Loucy (cell line): ENCODE results near the gene TEAD4.

ENCODE experiments used
- H2AFZ ChIP-seq: fragments of 200-600 bp; sonication (generic); 2 replicates; pipeline ENCODE4 v1.6.0; 2016; ENCODE audit warnings: antibody characterized with exemption, mild to moderate bottlenecking, low read length, moderate library complexity
- H3F3A ChIP-seq: fragments of 200-600 bp; 2 replicates; pipeline ENCODE4 v1.6.0; 2016; ENCODE audit warnings: antibody characterized with exemption, low read depth, mild to moderate bottlenecking
- H3K27me3 ChIP-seq: fragments of 200-600 bp; sonication (generic); 2 replicates; pipeline ENCODE4 v1.6.1; 2014; ENCODE audit warnings: low read length, mild to moderate bottlenecking; ENCODE audit not compliant: insufficient read depth, poor library complexity, severe bottlenecking
- H3K36me3 ChIP-seq: fragments of 200-600 bp; sonication (generic); 2 replicates; pipeline ENCODE4 v1.6.1; 2016; ENCODE audit warnings: low read length; ENCODE audit not compliant: insufficient read depth
- H3K4me1 ChIP-seq: fragments of 200-600 bp; sonication (generic); 2 replicates; pipeline ENCODE4 v1.5.1; 2014; ENCODE audit warnings: low read length, mild to moderate bottlenecking; ENCODE audit not compliant: insufficient read depth, poor library complexity, severe bottlenecking
- H3K4me2 ChIP-seq: fragments of 200-600 bp; sonication (generic); 2 replicates; pipeline ENCODE4 v1.6.0; 2014; ENCODE audit warnings: antibody characterized with exemption, low read length, low read depth, mild to moderate bottlenecking; ENCODE audit not compliant: poor library complexity, severe bottlenecking
- H3K4me3 ChIP-seq: fragments of 200-600 bp; sonication (generic); 2 replicates; pipeline ENCODE4 v1.5.1; 2014; ENCODE audit warnings: low read length, mild to moderate bottlenecking, mixed read lengths; ENCODE audit not compliant: poor library complexity, severe bottlenecking
- H3K79me2 ChIP-seq: fragments of 200-600 bp; sonication (generic); 2 replicates; pipeline ENCODE4 v1.6.1; 2014; ENCODE audit warnings: low read length; ENCODE audit not compliant: insufficient read depth
- H3K9ac ChIP-seq: fragments of 200-600 bp; sonication (generic); 2 replicates; pipeline ENCODE4 v1.6.0; 2014; ENCODE audit warnings: mild to moderate bottlenecking, low read depth, low read length, moderate library complexity; ENCODE audit not compliant: poor library complexity, severe bottlenecking
- H3K9me2 ChIP-seq: fragments of 200-600 bp; sonication (generic); replicated peaks from 2 replicates; pipeline ENCODE4 v1.6.1; 2016; ENCODE audit warnings: low read depth, low read length, mixed read lengths
- H3K9me3 ChIP-seq: fragments of 200-600 bp; sonication (generic); 2 replicates; pipeline ENCODE4 v1.6.1; 2014; ENCODE audit warnings: mild to moderate bottlenecking, antibody characterized with exemption, low read length, low read depth; ENCODE audit not compliant: insufficient read depth
- H4K20me1 ChIP-seq: fragments of 200-600 bp; sonication (generic); 2 replicates; pipeline ENCODE4 v1.6.0; 2014; ENCODE audit warnings: antibody characterized with exemption, low read length, mild to moderate bottlenecking; ENCODE audit not compliant: insufficient read depth, poor library complexity, severe bottlenecking
- EZH2phosphoT487 ChIP-seq: fragments of 200-600 bp; IDR thresholded peaks from 2 replicates; pipeline ENCODE4 v1.6.1; 2018; ENCODE audit warnings: antibody characterized with exemption, mild to moderate bottlenecking, moderate library complexity, borderline replicate concordance
- TF ChIP-seq, protein P1 (sequence below): fragments of 200-600 bp; sonication (generic); conservative IDR thresholded peaks from 2 replicates; pipeline ENCODE4 v1.5.1; 2014; ENCODE audit warnings: mild to moderate bottlenecking, antibody characterized with exemption, low read length

The TEAD4 gene

DNA sequence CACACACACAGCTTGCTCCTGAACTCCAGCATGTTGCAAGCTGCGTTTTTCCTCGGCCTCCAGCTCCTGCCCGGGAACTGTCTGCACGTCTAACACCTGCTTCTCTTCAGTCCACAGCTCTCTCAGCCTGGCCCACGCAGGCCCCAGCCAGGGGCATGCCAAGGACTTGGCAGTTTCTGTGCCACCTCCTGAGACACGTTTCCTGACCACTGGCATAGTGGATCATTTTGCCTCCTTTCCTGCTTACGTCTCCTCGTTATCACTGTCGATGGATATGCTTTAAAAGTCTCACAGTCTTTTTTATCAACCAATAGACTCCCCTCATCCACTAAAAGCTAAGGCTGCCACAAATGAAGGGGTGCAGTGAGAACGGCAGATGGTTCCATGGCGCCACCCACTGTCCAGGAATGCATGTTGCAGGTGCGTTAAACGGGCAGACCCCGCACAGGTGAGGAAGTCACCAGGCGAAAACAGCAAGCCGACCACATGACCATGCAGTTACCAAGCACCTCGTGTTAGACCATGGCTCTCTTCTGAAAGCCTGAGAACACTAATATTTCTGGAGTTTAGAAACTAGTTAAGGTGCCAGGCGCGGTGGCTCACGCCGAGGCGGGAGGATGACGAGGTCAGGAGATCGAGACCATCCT, 14.7 kb upstream of the TEAD4 start:
- Histone ChIP-seq H3K9ac (no peak overlapping the region), H3F3A (no peaks in the 10 kb centered on the region), H3K36me3 (peaks cover 5% of the 10 kb centered on the region; the same call in 1 of the 2 replicates), H3K4me2 (no peak overlapping the region), H3K9me3 (no peaks in the 10 kb centered on the region), H3K4me3 (no peak overlapping the region), H4K20me1 (no peaks in the 10 kb centered on the region), H3K27me3 (no peaks in the 10 kb centered on the region), H3K4me1 (no peaks in the 10 kb centered on the region), H3K9me2 (no peaks in the 10 kb centered on the region), H3K79me2 (no peaks in the 10 kb centered on the region), H2AFZ (no peak overlapping the region)
- TF ChIP-seq, protein P1, sequence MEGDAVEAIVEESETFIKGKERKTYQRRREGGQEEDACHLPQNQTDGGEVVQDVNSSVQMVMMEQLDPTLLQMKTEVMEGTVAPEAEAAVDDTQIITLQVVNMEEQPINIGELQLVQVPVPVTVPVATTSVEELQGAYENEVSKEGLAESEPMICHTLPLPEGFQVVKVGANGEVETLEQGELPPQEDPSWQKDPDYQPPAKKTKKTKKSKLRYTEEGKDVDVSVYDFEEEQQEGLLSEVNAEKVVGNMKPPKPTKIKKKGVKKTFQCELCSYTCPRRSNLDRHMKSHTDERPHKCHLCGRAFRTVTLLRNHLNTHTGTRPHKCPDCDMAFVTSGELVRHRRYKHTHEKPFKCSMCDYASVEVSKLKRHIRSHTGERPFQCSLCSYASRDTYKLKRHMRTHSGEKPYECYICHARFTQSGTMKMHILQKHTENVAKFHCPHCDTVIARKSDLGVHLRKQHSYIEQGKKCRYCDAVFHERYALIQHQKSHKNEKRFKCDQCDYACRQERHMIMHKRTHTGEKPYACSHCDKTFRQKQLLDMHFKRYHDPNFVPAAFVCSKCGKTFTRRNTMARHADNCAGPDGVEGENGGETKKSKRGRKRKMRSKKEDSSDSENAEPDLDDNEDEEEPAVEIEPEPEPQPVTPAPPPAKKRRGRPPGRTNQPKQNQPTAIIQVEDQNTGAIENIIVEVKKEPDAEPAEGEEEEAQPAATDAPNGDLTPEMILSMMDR: peak; percentile 90
- no peak for TF ChIP-seq EZH2phosphoT487

DNA sequence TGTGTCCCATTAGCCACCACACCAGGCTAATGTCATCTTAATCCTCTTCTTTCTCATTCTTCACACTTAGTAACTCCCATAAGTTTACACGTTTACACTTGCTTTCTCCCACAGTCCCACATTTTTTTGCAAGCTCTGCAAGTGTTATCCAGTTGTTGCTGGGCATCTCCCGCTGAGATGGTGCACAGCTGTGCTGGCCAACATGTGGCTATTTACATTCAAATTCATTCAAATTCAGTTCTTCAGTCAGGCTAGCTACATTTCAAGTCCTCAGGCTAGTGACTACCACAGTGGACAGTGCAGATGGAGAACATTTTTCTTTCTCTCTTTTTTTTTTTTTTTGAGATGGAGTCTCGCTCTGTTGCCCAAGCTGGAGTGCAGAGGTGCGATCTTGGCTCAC, 9.8 kb upstream of the TEAD4 start:
- H3K4me1 ChIP-seq: no peaks in the 10 kb centered on the region
- no peaks in the 10 kb centered on the region for H3K36me3 ChIP-seq
- TF ChIP-seq, protein P1: no peak
- H3F3A ChIP-seq: no peaks in the 10 kb centered on the region
- no peak overlapping the region for H3K4me3 ChIP-seq
- H3K4me2 ChIP-seq: no peak overlapping the region
- no peaks in the 10 kb centered on the region for H3K79me2 ChIP-seq
- H3K9ac ChIP-seq: no peak overlapping the region
- no peak overlapping the region for H2AFZ ChIP-seq
- H4K20me1 ChIP-seq: no peaks in the 10 kb centered on the region
- no peaks in the 10 kb centered on the region for H3K27me3 ChIP-seq
- no peaks in the 10 kb centered on the region for H3K9me3 ChIP-seq
- no peaks in the 10 kb centered on the region for H3K9me2 ChIP-seq

DNA sequence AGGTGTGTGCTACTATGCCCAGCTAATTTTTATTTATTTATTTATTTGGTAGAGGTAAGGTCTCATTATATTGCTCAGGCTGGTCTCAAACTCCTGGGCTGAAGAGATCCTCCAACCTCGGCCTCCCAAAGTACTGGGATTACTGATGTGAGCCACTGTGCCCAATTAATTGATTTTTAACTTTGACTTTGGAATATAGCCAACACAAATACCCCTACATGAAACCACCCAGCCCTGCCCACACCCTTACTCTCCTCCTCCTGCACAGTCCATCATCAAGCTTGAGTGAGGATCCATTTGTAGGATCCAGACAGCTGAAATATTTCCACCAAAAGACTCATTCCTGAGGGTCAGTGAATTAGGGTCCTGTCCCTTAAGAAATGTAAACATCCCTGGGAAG, 3.3 kb upstream of the TEAD4 start:
- Histone ChIP-seq H3K36me3 (no peaks in the 10 kb centered on the region), H3K4me2 (no peak overlapping the region), H3K4me1 (no peaks in the 10 kb centered on the region), H3K9me2 (no peaks in the 10 kb centered on the region), H3K9me3 (no peaks in the 10 kb centered on the region), H3K79me2 (no peaks in the 10 kb centered on the region), H3K9ac (no peak overlapping the region), H2AFZ (no peak overlapping the region), H4K20me1 (no peaks in the 10 kb centered on the region), H3F3A (no peaks in the 10 kb centered on the region), H3K4me3 (no peak overlapping the region), H3K27me3 (no peaks in the 10 kb centered on the region)
- TF ChIP-seq, protein P1: no peak
- no peak for TF ChIP-seq EZH2phosphoT487
